ENCODE results near the gene AGBL4.

- TF ChIP-seq EZH2 (IDR thresholded peaks at IDR 0.05; ENCODE audit: borderline replicate concordance, low read length) (no peak), CTCF (IDR thresholded peaks at IDR 0.05; ENCODE audit: low read length) (no peak)
Measured at GRCh38 chr1:48668339-48668738, 1355.4 kb downstream of the AGBL4 start.

Measured in OCI-LY1 (cell line).